Thoracic aorta (tissue), 2 donors: ENCODE results near the gene DEDD. TPM values are rescaled to one million over a fixed set of nuclear protein-coding genes. Genes with fewer than 3 reads are reported as not detected.

Experiments
- ATAC-seq: fragments of 150-250 bp; one replicate; pipeline ENCODE4 v1.8.0; 2017; ENCODE audit warnings: low read depth; ENCODE audit not compliant: insufficient number of reproducible peaks, low FRiP score
- DNase-seq: peaks from one replicate; pipeline ENCODE4 v3.0.0-alpha.2; 2020; ENCODE audit warnings: low spot score
- H3K27ac ChIP-seq, 2 donors: fragments of 200-600 bp; sonication (generic); 1 replicate in 1 of 2; 2 replicates in 1 of 2; pipeline ENCODE4 v1.5.1; 2016; ENCODE audit warnings: mild to moderate bottlenecking in 2 of 2, moderate library complexity in 2 of 2
- H3K27me3 ChIP-seq: fragments of 200-600 bp; sonication (generic); replicated peaks from 2 replicates; pipeline ENCODE4 v1.6.0; 2016; ENCODE audit warnings: mild to moderate bottlenecking; ENCODE audit not compliant: insufficient read depth
- H3K36me3 ChIP-seq: fragments of 200-600 bp; sonication (generic); one replicate; pipeline ENCODE4 v1.5.1; 2016
- H3K4me1 ChIP-seq, 2 donors: fragments of 200-600 bp; sonication (generic); 1 replicate in 1 of 2; 2 replicates in 1 of 2; pipeline versions ENCODE4 v1.5.1 to v1.6.0; 2016; ENCODE audit warnings: low read depth in 2 of 2, mild to moderate bottlenecking in 1 of 2; ENCODE audit not compliant: control insufficient read depth in 1 of 2
- H3K4me3 ChIP-seq: fragments of 200-600 bp; sonication (generic); 2 replicates; pipeline ENCODE4 v1.5.1; 2016; ENCODE audit warnings: mild to moderate bottlenecking
- H3K9me3 ChIP-seq: fragments of 200-600 bp; sonication (generic); 2 replicates; pipeline ENCODE4 v1.5.1; 2016
- total RNA-seq, 2 donors: library from RNA; depleted of rRNA; stranded (reverse); fragments of >200 nt; gene quantifications; one replicate each; pipeline versions ENCODE4 v1.1.0 to v1.2.3, GENCODE V29; 2016
- TF ChIP-seq, protein P1 (sequence below): fragments of 200-600 bp; sonication (generic); IDR thresholded peaks from one replicate; pipeline ENCODE4 v1.5.1; 2019; ENCODE audit warnings: antibody characterized with exemption

The DEDD gene
- total RNA-seq, 2 donors from 2014 or later: 30.7 to 34.3 TPM

GRCh38 chr1:161166669-161167548, 34.4 kb upstream of the DEDD start:
- Histone ChIP-seq H3K9me3 (no peaks in the 10 kb centered on the region), H3K27me3 (no peaks in the 10 kb centered on the region), H3K4me3 (peak overlapping the region; percentile 75), H3K4me1 (peaks cover 13 to 24% of the 10 kb centered on the region in 2 donors), H3K27ac (peak overlapping the region; percentile 89), H3K36me3 (peaks cover 20% of the 10 kb centered on the region)
- ATAC-seq: no peak
- TF ChIP-seq, protein P1, sequence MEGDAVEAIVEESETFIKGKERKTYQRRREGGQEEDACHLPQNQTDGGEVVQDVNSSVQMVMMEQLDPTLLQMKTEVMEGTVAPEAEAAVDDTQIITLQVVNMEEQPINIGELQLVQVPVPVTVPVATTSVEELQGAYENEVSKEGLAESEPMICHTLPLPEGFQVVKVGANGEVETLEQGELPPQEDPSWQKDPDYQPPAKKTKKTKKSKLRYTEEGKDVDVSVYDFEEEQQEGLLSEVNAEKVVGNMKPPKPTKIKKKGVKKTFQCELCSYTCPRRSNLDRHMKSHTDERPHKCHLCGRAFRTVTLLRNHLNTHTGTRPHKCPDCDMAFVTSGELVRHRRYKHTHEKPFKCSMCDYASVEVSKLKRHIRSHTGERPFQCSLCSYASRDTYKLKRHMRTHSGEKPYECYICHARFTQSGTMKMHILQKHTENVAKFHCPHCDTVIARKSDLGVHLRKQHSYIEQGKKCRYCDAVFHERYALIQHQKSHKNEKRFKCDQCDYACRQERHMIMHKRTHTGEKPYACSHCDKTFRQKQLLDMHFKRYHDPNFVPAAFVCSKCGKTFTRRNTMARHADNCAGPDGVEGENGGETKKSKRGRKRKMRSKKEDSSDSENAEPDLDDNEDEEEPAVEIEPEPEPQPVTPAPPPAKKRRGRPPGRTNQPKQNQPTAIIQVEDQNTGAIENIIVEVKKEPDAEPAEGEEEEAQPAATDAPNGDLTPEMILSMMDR: no peak
- no peak for DNase-seq

DNA sequence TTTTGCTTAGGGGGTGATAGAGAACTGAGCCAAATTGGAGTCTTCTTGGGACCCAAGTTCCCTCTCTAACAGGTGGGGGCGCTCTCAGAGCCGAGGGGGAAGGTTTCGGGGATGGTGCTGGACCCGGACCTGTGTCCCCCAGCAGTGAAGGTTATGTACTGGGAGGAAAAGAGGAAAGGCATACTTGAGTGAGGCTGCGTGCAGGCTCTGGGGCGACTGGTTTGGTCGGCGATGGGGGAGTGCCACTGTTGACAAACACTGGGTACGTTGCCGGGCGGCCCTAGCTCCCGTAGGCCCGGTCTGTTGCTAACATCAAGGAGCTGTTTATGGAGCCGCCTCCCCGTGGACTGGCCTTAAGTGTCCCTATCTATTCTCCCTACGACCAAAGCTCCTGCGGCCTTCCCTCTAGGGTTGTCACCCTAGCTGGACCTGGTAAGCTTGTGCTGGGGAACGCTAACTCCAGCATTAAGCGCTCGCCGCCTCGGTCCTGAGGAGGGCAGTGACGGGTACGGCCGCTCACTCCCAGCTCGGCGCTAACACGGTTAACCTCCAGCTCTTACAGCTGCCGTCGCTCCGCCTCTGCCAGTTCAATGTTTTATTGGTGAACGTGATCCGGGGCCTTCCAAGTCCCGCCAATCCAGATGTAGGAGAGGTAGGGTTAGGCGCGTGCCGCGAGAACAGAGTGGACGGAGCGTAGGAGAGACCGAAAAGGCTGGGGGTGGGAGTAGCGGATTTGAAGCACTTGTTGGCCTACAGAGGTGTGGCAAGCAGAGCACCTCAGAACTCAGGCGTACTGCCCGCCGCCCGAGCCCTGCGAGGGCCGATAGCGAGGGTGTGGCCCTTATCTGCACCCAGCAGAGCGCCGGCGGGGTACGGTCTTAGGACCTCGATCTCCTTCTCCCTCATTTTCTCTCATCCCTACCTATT, 33.5 kb upstream of the DEDD start, which contains the start of gene PPOX:
Gene PPOX (plus strand): TSS at position 685 of the 927 bp plus-strand sequence. CDS start 422 bp downstream, outside the sequence.
- DNase-seq: peak; percentile 97
- peak within 1 kb of the TSS; percentile 75 for H3K4me3 ChIP-seq
- peaks cover 11% of the 10 kb centered on the region for H3K36me3 ChIP-seq
- H3K4me1 ChIP-seq: peaks cover 19 to 33% of the 10 kb centered on the region in 2 donors
- TF ChIP-seq, protein P1: no peak
- ATAC-seq: peak; percentile 87
- no peaks in the 10 kb centered on the region for H3K9me3 ChIP-seq
- H3K27me3 ChIP-seq: no peaks in the 10 kb centered on the region
- H3K27ac ChIP-seq: peak within 1 kb of the TSS; percentile 89

GRCh38 chr1:161164901-161165610, 32.6 kb upstream of the DEDD start:
- H3K27me3 ChIP-seq: no peaks in the 10 kb centered on the region
- TF ChIP-seq, protein P1: no peak
- DNase-seq: no peak
- H3K4me1 ChIP-seq: peaks cover 27 to 43% of the 10 kb centered on the region in 2 donors
- no peaks in the 10 kb centered on the region for H3K9me3 ChIP-seq
- H3K27ac ChIP-seq: peak overlapping the region; percentile 89
- peak overlapping the region; percentile 75 for H3K4me3 ChIP-seq
- ATAC-seq: no peak
- peaks cover 7% of the 10 kb centered on the region for H3K36me3 ChIP-seq

DNA sequence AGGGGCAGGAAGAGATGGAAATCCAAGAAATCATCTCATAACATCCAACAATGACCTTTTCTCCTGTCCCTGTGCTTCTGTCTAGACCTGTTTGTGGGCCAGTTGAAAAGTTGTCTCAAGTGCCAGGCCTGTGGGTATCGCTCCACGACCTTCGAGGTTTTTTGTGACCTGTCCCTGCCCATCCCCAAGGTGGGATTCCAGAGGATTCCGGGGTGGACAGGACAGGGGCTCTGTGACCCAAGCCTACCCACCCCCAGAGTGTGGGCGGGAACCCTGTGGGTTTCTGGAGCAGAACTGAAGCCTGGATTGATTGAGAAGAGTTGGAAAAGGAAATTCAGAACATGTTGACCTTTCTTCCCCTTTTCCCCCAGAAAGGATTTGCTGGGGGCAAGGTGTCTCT, 31.3 kb upstream of the DEDD start:
- peaks cover 29 to 49% of the 10 kb centered on the region in 2 donors for H3K4me1 ChIP-seq
- H3K27ac ChIP-seq: no peak overlapping the region
- peaks cover 3% of the 10 kb centered on the region for H3K36me3 ChIP-seq
- no peak overlapping the region for H3K4me3 ChIP-seq
- ATAC-seq (no peak), DNase-seq (no peak)
- no peaks in the 10 kb centered on the region for H3K9me3 ChIP-seq
- no peaks in the 10 kb centered on the region for H3K27me3 ChIP-seq
- TF ChIP-seq, protein P1: no peak
